WERI-Rb-1 (cell line): ENCODE measurements around the gene LOXHD1.

ENCODE experiments used
- DNase-seq: peaks from one replicate; pipeline ENCODE4 v3.0.0-alpha.2; 2020
- H3K27ac ChIP-seq: fragments of 250-450 bp; sonication (Bioruptor Pico); 2 replicates; pipeline ENCODE4 v1.5.1; 2020; ENCODE audit warnings: mild to moderate bottlenecking, moderate library complexity
- H3K27me3 ChIP-seq: fragments of 250-450 bp; sonication (Bioruptor Pico); 2 replicates; pipeline ENCODE4 v1.5.1; 2021; ENCODE audit warnings: mild to moderate bottlenecking, low read depth, moderate library complexity; ENCODE audit not compliant: insufficient read depth, severe bottlenecking
- H3K36me3 ChIP-seq: fragments of 250-450 bp; sonication (Bioruptor Pico); 2 replicates; pipeline ENCODE4 v1.5.1; 2020; ENCODE audit warnings: mild to moderate bottlenecking, moderate library complexity
- H3K4me3 ChIP-seq: 2 replicates; pipeline ENCODE4 v1.5.1; 2011; ENCODE audit warnings: low read depth, mild to moderate bottlenecking, control low read depth, low read length
- H3K9me3 ChIP-seq: fragments of 250-450 bp; sonication (Bioruptor Pico); 2 replicates; pipeline ENCODE4 v1.5.1; 2021; ENCODE audit warnings: mild to moderate bottlenecking, moderate library complexity; ENCODE audit not compliant: severe bottlenecking
- TF ChIP-seq, protein P1 (sequence below): IDR thresholded peaks from 2 replicates; pipeline ENCODE4 v1.5.1; 2011; ENCODE audit warnings: low read depth, mild to moderate bottlenecking, control low read depth, inconsistent platforms, low read length

LOXHD1 gene

DNA sequence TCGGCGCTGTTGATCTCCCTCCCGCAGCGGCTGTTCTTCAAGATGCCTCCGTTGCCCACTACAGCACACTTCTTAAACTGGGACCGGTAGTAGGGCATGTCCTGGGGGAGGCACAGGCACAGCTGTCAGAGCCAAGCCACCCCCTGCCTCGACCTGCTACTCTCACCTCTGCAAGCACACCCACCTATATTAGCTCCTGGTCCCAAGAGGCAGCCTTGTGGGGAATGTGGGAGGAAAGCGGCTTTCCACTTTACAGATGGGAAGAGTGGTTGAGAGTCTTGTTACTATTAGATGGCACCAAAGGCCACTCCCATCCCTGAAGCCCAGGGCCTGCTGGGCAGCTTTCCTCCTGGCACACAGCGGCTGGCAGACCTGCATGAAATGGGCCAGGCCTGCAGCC is 29.2 kb upstream of the LOXHD1 start:
- no peak for DNase-seq
- TF ChIP-seq, protein P1, sequence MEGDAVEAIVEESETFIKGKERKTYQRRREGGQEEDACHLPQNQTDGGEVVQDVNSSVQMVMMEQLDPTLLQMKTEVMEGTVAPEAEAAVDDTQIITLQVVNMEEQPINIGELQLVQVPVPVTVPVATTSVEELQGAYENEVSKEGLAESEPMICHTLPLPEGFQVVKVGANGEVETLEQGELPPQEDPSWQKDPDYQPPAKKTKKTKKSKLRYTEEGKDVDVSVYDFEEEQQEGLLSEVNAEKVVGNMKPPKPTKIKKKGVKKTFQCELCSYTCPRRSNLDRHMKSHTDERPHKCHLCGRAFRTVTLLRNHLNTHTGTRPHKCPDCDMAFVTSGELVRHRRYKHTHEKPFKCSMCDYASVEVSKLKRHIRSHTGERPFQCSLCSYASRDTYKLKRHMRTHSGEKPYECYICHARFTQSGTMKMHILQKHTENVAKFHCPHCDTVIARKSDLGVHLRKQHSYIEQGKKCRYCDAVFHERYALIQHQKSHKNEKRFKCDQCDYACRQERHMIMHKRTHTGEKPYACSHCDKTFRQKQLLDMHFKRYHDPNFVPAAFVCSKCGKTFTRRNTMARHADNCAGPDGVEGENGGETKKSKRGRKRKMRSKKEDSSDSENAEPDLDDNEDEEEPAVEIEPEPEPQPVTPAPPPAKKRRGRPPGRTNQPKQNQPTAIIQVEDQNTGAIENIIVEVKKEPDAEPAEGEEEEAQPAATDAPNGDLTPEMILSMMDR: no peak
- Histone ChIP-seq H3K36me3 (no peaks in the 10 kb centered on the region), H3K9me3 (no peaks in the 10 kb centered on the region), H3K27ac (no peak overlapping the region), H3K4me3 (no peak overlapping the region), H3K27me3 (no peaks in the 10 kb centered on the region)

DNA sequence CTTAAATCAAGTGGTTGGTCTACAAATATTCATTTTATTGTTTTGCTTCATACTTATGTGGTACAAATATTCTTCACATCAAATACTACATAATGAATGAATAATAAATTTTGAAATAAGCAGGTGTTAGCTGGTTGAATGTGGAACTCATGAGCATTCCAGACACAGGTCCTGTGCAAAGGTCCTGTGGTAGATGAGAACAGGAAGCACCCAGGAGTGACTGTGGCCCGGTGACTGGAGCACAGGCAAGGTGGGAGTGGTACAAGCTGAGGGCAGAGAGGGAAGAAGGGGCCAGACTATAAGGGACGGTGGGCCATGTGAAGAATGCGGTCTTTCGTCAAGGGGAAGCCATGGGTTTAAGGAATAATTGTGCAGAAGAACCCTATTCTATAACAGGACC is 26.2 kb upstream of the LOXHD1 start:
- Histone ChIP-seq H3K4me3 (no peak overlapping the region), H3K27ac (no peak overlapping the region), H3K36me3 (no peaks in the 10 kb centered on the region), H3K9me3 (no peaks in the 10 kb centered on the region), H3K27me3 (no peaks in the 10 kb centered on the region)
- TF ChIP-seq, protein P1: no peak
- no peak for DNase-seq

DNA sequence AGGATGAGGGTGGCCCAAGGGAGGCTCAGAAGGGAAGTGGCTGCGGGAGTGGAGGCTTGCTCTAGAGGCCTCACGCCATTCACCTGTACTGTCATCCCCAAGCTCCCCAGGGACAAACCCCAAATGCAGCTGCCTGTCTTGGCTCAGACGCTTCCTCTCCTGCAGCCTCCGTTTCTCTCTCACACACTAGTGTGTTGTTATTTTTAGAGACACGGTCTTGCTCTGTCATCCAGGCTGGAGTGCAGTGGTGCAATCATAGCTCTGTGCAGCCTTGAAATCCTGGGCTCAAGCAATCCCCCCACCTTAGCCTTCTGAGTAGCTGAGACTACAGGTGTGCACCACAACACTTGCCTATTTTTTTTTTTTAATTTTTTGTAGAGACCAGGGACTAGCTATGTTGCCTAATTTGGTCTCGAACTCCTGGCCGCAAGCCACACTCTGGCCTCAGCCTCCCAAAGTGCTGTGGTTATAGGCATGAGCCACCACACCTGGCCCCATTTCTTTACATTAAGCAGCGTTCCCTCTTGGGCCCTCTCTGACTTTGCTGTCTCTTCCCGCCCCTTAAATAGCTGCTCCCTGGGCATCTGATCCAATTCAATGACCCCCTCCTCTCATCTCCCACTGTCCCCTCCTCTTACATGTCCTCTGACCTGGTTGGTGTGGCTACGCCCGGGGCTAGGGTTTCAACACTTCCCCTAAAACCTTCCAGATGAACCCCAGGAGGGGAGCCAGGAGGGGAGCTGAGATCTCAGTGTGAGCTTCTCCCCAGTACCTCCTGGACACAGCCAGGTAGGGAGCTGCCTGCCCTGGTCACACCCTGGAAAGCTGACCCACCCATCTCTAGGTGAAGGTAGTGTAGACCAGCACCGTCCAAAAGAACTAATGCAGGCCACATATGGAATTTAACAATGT is 24.0 kb upstream of the LOXHD1 start:
- H3K36me3 ChIP-seq: no peaks in the 10 kb centered on the region
- no peak overlapping the region for H3K27ac ChIP-seq
- no peak overlapping the region for H3K4me3 ChIP-seq
- no peaks in the 10 kb centered on the region for H3K9me3 ChIP-seq
- TF ChIP-seq, protein P1: no peak
- DNase-seq: no peak
- H3K27me3 ChIP-seq: no peaks in the 10 kb centered on the region

DNA sequence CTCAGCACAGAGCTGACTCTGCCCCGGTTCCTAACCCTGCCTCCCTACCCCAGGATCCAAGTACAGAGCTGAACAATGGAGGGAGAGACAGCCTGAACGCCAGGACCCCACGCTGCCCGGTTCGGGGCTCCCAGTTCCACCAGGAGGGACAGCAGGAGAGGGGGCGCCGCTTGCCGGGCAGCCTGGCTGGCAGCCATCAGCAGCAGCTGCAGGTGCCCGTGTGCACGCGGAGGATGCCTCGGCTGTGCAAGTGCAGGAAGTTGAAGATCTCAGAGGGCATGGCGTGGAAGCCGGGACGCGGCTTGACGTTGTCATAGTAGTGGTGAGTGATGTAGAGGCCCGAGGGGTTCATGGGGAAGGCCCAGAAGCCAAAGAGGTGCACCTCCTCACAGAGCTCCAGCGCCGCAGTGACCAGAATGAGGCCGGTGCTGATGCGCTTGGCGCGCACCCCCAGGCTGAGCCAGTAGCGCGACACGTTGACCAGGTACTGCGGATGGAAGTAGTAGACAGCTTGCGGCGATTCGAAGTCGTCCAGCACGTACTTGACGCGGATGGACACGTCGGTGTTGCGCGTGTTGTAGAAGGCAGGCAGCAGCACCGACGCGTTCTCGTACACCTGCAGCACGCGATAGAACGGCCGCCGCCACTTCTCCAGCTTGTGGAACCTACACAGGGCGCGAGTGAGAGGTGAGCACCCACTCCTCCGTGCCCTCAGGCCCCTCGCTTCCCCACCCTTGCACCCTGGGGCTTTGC is 23.0 kb upstream of the LOXHD1 start:
- no peaks in the 10 kb centered on the region for H3K27me3 ChIP-seq
- TF ChIP-seq, protein P1: no peak
- H3K36me3 ChIP-seq: no peaks in the 10 kb centered on the region
- no peak overlapping the region for H3K27ac ChIP-seq
- no peak overlapping the region for H3K4me3 ChIP-seq
- H3K9me3 ChIP-seq: no peaks in the 10 kb centered on the region
- no peak for DNase-seq

DNA sequence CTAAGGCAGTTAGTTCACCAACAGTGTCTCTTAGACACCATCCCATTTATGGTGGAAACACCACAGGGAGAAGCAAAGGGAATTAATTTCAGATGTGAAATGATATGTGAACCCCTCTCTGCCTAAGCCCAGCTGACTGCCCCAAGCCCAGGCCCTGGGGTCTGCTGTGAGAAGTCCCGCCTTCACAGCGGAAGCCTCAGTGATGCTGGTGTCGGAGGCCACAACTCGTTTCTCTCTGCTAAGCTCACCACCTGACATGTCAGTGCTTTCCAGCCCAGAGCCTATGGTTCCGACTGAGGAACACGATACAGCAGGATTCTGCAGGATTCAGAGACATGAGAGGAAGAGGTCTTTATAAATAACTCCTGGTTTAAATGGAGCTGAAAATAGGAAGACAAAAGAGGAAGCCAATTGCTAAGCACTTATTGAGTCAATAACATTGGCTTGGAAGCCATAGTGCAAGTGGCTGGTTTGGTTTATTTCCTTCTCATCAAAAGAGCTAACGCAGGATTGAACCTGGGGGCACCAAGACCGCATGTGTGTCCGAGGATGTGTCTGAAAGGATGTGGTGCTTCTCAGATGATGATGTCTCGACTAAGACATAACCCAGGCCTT is 21.9 kb upstream of the LOXHD1 start:
- TF ChIP-seq, protein P1: no peak
- no peaks in the 10 kb centered on the region for H3K27me3 ChIP-seq
- no peaks in the 10 kb centered on the region for H3K36me3 ChIP-seq
- H3K4me3 ChIP-seq: no peak overlapping the region
- H3K27ac ChIP-seq: no peak overlapping the region
- no peaks in the 10 kb centered on the region for H3K9me3 ChIP-seq
- DNase-seq: no peak
